GM19025 (cell line): ENCODE measurements around the gene LAD1.

Experiments used
- ATAC-seq: cut with Tn5 transposase; IDR thresholded peaks from one replicate; pipeline ENCODE4 v1.9.1; 2021; ENCODE audit warnings: mild to moderate bottlenecking, low read depth, moderate library complexity; ENCODE audit not compliant: unreplicated experiment

LAD1 gene

DNA sequence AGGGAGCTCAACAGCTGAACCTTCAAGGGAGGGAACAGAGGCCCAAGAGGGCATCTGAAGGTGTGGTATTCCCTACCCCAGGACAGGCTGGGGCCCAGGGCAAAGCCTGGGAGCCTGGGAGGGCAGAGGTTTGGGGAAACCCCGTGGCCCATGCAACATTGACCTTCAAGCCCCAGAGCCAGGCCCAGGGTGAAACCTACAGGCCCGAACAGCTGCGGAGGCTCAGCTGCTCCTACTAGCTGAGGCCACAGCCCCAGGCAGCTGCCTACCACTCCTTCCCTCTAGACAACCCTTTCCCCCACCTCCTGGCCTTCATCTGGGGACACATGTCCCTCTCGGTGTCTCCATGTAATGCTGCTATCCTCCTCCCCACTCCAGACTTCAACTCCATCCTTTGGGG is 3.2 kb downstream of the LAD1 start:
- ATAC-seq, result peak; percentile 55

DNA sequence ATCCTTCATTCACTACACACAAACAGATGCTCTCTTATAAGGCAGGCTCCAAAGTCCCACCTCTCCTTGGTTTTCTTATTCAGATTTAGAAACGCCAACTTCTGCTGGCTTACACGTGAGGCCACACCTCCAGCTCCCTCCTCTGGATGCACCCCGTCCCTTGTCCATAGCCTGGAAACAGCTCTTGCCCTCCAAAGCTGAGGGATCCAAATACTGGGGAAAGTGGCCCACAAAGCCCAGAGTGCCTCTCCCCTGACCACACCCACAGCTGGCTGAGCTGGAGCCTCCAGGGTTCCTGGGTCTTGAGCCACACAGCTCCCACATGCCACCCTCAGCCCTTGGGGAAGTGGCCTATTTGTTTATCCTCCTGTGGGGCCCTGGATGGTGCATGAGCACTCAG is 4.5 kb downstream of the LAD1 start:
- ATAC-seq, result no peak

DNA sequence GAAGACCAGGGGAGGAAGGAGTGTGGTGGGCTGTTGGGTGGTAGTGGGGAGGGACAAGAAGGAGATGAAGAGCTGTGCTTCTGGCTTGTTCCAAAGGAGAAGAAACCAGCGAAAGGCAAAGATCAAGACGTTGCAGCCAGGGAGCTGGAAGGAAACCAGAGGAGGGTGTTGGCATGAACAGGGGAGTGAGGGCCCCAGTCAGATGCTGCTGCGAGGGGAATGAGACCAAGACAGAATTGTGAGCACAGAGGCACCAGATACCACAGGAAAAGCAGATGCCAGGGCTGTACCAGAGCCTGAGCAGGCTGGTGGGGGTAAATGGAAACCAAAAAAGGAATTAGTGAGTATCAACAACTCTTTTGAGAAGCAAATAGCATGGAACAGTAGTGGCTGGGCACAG is 6.0 kb downstream of the LAD1 start:
- no peak for ATAC-seq

DNA sequence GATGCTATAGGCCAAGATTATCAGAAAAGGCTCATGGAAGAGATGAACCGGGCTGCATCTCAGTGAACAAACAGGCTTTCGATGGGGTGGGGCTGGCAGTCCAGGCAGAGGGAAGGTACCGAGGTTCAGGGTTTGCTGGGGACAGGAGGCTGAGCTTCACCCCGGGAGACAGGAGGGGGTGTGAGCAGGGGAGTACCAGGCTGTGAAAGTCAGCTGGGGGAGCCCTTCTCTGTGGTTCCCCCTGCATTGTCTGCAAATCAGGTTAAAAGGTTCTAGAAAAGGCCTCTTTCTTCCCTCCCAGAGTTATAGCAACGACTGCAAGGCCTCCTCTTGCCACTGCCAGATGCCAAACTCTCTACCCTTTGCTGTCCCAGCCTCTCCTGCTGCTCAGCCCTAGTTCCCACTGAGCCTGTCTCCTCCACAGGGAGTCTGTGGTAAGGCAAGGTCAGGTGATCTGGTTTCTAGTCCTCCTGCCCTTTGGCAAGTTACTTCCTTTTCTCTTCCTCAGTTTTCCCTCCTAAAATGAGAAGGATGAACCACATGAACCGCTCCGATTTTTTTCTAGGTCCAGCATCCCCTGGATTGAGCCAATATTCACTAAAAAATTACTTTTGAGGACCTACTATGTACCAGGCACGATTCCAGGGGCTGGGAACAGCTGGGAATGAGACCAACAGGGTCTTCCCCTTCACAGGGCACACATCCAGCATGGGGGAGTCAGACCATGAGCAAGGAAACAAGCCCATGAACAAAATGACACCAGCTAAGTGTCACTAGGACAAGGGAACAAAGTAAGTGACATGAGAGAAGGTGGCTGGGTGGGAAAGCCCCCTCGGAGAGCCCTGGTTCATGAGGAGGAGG is 7.2 kb downstream of the LAD1 start:
- ATAC-seq, result no peak

DNA sequence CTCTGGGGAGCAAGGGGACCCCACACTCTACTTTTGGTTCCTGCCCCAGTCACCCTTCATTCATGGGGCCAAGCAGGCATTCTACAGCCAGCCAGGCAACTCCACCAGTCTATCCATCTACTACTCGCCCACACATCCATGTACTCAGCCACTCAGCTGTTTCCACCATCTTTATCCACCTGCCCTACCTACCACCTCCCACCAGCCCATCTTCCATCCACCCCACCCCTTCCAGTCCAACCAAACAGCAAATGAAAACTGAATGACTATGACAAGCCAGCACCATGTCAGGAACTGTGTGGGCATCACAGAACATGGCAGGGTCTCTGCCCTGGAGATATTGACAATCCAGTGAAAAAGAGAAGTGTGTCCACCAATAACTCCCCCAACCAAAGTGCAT is 7.9 kb downstream of the LAD1 start:
- no peak for ATAC-seq

DNA sequence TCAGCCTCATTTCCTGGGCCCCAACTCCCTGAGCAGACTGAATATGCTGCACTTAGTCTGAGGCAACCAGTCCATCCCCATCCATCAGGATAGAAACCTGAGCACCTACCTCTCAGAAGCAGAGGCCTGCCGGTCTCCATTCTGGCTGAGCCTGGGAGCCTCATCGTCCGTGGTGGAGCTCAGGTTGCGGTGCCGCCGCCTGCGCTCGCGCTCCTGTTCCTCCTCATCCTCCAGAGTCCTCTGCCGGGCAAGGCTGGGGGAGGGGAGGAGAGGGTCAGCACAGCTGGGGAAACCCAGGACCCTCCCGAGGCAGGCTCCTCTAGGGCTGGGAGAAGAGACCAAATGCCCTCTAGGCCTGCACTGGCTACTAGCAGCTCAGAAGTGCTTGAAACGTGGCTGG is 10.1 kb downstream of the LAD1 start:
- no peak for ATAC-seq

DNA sequence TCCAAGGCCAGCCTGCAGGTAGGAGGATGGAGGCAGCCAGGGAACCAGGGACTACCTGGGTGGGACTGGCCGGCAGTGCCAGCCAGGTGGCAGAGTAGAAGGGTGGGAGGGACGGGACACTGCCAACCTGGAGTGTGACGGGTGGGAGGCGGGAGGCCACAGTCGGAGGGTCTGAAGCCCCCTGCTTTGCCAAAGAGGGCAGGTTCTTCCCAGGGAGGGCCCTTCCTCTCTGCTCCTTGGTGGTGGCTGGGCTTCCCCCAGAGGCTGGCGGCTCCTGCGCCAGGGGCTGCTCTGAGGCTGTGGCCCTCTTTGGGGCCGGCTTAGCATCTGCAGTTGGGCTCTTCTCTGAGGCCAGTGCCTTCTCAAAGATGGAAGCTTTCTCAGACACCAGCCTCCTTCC is 12.9 kb downstream of the LAD1 start:
- no peak for ATAC-seq

DNA sequence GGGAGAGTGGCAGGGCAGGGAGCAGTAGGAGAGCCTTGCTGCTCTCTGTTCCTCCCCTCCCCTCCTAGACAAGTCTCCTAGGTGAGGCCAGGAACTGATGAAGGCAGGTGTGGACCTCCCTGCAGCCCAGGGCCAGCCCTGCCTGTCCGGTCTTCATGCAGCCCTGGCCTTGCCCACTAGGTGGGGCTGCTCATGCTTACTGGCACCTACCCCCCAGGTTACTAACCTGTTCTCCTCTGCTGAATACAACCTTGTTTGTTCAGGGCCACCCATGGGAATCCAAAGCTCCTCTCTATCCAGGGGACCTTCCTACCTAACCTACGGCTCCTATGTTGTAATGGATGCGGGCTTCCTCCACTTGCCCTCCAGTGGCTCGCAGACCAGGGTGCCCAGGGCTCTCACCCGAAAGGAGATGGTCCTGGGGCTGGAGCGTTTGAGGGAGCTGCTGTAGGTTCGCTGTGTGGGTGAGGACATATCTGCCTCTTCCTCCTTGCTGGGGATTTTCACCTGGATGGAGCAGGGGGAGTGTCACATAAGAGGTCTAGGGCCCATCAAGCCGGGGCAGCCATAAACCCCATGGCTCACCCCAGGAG is 13.7 kb downstream of the LAD1 start:
- peak; percentile 78 for ATAC-seq

DNA sequence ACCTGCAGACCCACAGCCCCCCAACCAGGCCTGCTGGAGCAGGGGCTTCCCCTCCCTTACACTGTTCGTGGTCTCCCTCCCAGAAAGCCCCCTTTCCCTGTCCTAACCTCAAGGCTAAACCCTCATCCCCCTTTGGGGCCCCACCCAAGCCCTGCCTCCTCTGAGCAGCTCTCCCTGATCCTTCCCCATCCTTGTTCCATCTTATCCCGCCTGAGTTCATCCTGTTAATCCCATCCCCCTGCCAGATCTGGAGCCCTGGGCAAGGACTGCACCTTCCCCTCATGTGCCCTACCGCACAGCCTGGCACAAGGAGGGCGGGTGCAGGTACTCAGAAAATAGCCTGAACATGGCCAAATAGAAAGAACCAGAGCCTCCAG is 14.7 kb downstream of the LAD1 start:
- no peak for ATAC-seq

DNA sequence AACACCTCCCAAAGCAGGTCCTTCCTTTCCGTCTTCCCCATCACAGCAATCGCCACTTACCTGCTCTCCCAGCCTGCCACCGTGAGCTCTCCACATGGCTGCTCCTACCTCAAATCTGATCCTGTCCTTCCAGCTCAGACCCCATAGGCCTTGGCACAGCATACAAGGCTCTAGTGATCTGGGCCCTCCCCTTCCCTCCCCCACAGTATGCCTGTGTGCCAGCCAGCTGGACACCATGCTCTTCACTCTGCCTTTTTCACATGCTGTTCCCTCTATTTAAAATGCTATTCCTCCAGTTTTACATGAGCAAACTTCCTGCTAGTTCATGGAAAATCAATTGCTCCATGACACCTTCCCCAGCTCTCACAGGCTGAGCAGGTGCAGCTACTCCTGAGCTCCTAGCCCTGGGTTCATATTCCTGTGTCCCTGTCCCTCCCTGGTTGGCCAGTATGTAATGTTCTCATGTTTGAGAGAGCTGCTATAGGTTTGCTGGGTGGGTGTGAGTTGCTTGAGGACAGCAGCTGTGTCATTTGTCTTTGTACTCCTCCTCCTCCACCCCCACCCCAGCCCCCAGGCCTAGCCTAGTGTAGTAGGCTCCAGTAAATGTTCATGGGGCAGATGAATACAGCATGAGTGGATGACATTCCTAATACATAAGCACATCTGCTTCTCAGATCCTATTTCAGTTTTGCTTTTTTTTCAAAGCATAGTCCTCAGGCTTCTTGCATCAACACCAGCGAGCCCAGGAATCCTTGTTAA is 15.3 kb downstream of the LAD1 start:
- no peak for ATAC-seq

DNA sequence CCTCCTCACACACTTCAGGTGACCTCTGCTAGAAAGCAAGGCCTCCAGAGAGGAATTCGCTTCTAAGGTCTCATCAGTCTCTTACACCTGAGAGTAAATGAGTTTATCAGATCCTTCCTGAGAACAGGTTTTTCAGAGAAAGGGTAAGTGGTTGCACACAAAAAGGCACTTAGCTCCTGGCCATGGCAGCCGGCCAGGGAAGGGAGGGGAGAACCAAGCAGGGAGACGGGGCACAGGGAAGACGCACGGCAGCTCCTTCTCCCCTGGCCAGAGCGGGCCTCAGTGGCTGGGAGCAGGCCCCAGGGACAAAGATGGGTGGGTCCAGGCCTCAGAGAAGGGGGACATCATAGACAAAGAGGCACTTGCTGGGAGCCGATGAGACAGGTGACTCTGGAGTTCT is 18.0 kb downstream of the LAD1 start:
- ATAC-seq, result no peak

DNA sequence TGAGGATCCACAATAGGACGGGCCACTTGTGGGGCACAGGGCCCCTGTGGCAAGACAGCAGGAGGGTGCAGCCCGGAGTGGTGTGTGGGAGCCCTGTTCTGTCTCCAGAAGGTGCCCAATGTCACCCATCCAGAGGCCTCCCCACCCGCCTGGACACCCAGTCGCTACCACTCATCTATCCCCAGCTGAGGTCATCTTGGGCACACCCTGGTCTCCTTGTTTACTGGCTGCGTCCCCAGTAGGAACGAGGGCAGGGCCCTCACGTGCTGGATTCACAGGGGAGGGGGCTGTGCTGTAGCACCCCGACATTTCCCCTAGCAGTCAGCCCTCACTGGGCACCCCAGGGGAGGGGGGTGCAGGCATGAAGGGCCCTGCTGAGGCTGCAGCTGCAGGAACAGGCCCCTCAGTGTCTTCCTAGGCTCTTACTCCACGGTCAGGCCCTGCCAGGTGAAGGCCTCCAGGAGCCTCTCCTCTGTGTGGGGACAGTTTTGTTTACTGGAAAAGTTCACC is 19.3 kb downstream of the LAD1 start:
- no peak for ATAC-seq

DNA sequence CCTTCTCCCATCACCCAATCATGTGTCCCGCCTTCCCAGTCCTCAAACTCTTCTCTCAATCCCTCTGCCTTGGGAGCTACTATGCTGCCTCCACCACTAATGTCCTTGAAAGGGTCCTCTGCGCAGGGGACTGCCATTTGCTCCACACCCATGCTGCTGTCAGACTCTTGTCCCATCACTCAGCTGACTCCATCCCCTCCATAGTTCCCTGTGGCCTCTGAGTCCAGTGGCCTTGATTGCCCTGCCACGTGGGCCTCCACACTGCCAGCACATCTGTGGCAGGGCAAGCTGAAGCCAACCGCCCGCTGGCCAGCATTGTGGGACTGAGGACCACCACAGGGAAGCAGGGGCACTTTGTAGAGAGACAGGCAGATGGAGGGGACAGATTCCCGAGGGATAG is 20.3 kb downstream of the LAD1 start:
- no peak for ATAC-seq

DNA sequence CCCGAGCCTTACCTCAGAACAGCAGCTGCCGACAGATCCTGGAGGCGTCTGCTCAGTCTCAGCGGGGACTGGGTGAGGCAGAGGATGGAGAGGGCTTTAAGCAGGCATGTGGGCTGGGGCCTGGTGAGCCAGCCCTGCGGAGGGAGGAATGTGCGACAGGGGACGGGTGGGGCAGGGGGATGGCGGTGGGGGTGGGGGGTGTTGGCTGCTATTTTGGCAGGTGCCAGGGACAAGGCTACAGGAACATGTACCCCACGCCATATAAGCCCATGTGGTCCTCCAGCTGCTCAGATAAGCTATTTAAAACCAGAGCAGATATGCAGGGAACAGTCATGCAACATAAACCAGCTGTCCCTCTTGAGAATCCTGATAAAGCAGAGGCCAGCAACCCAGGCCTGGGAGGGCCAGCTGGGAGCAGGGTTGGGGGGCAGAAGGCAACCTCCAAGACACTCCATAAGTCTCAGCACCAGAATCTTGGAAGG is 21.5 kb downstream of the LAD1 start, which contains the start of gene TNNT2:
TSS of gene TNNT2 (minus strand) at position 70 of the 482 bp plus-strand sequence. CDS start 4,426 bp downstream, outside the sequence.
- no peak for ATAC-seq

DNA sequence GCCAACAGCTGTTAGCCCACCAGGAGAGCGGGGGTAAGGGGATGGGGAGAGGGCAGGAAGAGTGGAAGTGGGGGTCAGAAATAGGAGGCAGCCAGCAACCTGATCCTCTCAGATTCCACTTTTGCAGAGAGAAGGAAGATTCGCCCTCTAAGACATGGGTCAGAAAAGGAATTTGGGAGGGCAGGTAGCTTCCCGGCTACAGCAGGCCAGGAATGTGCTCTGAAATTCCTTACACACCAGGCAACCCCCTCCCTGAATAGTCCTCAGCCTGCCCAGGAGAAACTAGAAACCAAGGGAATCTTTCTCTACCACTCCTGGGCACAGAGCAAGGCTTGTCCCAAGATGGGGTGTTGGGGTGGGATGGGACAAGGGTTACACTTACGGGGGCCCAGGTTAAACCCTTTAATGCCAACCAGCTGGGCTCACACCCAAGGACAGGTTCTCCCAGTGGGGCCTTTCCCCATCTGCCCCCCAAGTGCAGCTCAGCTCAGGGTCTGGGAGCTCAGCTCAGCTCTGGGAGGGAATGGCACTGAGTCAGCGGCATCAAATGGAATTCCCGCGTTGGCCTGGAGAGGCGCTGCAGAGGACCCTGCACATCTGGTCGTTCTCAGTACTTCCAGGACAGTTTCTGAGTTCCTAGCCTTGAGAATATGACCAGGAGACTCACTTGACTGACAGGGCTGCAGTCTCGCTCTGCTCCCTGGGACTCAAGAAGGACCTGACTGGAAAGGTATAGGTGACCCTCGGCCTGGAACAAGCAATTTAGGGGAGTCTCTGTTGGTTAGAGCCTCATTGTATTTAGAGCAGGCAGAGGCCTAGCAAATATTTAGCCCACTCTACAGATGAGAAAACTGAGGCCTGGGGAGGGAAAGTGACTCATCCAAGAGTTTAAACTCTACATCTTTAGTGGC is 22.4 kb downstream of the LAD1 start:
- no peak for ATAC-seq

DNA sequence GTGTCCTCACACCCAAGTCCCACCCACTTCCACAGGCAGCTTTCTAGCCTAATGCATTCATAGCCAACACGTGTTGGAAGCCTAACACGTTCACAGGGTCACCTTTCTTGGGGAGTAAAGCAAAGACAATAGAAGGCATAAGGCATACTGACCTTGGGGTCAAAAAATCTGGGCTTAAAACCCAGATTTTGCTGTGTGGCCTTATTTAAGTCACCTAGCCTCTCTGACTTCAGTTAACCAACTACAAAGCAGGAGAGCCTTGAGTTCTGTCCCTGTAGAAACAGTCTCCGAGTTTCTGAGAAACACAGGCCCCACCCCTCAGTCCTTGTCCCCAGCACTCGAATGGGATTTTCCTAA is 23.0 kb downstream of the LAD1 start:
- ATAC-seq, result no peak

DNA sequence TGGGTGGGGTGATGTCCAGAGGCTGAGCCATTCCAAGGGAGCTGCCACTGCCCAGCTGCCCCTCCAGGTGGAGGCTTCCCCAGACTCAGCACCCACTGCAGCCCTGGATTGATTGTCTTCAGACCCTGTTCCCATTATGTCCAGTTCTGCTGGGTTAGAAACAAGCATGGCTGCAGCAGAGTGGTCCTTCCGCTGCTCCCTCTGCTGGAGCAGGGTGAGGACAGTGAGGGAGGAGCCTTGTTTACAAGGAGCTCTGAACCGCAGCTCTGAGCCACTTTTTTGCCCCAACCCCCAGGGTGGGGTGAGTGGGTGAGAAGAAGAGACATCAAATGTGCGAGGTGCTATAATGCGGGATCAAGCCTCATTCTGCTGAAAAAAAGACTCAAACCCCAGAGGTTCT is 24.0 kb downstream of the LAD1 start:
- ATAC-seq, result no peak

DNA sequence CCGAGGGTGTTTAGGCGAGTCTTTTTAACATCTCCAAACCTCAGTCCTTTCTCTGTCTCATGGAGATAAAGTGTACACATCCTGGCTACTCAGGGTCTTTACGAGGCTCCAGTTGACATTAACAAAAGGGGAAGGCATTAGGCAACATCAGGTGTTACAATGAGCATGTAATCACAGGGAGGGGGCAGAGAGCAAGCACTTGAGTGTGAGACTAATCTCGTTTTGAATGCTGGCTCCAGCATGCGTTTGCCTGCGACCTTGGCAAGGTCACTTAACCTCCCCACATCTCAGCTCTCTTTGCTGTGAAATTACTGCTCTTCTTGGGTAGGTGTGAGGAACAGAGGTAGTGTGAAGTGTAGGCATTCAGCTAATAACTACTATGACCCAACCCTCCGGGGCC is 24.8 kb downstream of the LAD1 start:
- ATAC-seq, result no peak

DNA sequence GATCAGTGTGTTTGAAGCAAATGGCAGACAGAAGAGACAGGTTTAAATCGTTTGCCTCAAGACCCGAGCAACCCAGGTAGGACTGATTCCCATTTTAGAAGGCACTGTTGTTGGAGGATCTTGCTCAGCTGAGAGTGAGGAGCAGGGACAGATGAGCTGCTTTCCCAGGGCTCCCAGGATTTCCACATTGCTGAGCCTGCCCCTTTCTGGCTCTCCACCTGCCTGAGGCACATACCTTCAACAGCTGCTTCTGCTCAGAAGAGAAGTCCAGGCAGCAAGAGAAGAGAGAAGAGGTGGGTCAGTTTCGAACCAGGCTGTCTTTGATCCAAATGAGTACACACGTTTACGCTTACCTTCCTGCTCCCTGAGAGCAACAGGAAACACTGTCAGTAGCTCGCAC is 27.3 kb downstream of the LAD1 start:
- ATAC-seq, result no peak

DNA sequence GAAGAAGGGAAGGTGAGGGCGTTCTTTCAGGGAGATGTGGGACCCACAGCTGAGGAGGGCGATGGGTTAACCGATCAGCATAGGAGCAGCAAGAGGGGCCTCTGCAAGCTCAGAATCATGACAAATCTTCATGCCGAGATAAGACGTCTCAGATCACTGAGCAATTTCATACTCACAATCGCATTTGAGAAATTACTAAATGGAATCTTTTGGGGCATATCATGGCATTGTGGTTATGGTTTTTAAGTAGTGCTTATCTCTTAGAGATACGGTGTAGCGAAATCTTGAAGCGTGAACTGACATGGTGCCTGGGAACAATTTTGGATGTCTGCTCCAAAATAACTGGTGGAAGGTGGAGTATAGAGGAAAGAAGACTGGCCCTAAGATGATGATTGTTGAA is 27.8 kb downstream of the LAD1 start:
- no peak for ATAC-seq
